Stimulated activated CD4-positive, alpha-beta T cell treated with anti-CD3 and anti-CD28 coated beads, Interleukin-2, amount 100 ng/mL, for 24 hours (primary cell): ENCODE measurements around the gene DNMT3L.
"Not testable (repeated sequence)": the region's sequence is repeated elsewhere in the genome, so short reads cannot be mapped to it uniquely, and the experiment has no call there.

Experiments
- DNase-seq, 2 donors: peaks; one replicate each; pipeline ENCODE4 v3.0.0-alpha.2; 2020

The DNMT3L gene

DNA sequence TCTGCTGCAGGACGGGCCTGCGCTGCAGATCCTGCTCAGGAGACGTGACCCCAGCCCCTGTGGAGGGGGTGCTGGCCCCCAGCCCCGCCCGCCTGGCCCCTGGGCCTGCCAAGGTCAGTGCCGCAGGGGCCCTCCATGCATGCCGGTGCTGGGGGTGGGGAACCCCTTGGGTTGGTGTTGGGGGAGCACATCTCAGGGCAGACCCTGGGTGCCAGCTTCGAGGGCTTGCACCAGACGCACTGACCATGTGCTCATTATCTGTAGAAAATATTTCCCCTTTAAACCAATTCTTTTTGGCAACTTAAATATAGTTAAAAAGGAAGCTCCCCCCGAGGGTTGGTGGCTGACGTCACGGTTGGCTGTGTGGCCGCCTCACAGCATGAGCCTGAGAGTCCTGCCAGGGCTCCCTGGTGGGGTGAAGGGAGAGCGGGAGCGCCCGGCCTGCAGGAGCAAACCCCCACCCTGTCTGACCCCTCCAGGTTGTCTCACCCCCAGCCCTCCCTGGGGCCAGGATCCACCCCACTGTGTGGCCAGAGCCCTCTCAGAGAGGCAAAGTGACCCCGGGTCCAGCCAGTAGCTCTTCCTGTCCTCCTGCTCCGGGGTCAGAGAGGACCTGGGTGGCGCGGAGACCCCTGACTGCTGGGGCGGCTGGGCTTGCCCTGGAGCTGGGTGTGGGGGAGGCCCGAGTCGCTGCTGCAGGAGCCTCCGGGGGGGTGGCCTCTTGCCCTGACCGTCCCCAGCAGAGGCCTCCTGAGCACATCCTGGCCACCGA is 32.9 kb upstream of the DNMT3L start:
- no peak for DNase-seq

DNA sequence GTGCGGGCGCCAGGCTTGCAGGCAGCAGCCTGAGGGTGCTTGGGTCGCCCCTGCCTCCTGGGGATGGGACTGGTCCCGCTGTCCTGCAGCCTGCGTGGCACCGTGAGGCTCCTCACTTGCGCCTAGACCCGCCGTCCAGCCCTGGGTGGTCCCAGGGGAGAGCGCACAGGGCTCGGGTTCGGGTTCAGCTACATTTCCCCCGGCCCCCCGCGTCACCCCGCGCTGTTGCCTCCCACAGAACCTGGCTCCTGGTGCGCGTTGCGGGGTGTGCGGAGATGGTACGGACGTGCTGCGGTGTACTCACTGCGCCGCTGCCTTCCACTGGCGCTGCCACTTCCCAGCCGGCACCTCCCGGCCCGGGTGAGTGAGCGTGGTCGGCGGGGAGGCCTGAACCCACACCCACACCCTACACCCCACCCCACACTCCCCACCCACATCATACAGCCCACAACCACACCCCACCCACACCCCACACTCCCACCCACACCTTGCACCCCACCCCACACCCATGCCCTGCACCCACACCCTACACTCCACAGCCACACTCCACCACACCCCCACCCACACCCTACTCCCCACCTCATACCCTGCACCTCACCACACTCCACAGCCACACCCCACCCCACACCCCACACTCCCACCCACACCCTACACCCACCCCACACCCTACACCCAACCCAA is 32.0 kb upstream of the DNMT3L start:
- no peak for DNase-seq

DNA sequence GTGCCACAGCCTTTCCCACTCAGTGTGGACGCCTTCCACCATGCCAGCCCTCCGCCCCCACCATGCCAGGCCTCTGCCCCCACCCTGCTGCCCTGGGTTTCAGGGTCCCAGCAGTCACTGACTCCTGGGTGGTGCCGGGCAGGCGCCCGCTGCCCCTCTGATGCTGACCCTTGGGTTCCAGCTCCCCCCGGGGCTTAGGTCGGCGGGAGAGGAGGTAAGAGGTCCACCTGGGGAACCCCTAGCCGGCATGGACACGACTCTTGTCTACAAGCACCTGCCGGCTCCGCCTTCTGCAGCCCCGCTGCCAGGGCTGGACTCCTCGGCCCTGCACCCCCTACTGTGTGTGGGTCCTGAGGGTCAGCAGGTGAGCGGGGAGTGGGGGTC is 31.1 kb upstream of the DNMT3L start:
- no peak for DNase-seq

DNA sequence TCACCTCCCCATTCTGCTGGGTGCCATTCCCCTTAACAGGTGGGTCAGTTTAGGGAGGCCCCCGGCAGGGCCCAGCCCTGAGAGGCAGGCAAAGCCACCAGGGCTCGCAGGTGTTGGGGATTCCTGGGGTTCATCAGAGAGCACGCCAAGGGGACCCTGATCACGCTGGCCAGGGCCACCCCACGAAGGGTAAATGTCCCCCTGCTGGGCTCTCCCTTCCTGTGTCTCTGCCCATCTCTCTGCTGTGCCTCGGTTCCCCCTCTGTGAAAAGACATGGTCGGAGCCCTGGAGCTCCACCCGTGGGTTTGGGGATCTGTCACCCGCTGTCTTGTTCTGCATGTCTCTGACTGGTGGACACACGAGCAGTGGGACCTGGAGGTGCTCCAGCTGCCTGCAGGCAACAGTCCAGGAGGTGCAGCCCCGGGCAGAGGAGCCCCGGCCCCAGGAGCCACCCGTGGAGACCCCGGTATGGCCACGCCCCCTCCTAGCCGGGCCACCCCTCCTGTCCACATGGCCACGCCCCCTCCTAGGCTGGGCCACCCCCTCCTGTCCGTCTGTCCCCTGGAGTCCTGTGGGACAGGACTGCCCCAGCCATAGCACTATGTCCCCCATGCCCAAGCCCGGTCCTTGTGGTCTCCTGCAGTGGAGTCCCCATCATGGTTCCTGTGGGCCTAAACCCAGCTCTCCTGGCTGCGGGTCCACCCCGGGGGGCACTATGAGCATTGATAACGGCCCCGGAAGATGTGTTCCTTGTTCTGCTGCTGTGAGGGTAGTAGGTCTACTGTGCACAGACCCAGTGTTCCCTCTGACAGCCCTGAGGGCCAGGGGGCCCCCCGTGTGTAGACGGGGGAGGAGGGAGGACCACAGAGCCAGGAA is 30.5 kb upstream of the DNMT3L start:
- DNase-seq = no peak

DNA sequence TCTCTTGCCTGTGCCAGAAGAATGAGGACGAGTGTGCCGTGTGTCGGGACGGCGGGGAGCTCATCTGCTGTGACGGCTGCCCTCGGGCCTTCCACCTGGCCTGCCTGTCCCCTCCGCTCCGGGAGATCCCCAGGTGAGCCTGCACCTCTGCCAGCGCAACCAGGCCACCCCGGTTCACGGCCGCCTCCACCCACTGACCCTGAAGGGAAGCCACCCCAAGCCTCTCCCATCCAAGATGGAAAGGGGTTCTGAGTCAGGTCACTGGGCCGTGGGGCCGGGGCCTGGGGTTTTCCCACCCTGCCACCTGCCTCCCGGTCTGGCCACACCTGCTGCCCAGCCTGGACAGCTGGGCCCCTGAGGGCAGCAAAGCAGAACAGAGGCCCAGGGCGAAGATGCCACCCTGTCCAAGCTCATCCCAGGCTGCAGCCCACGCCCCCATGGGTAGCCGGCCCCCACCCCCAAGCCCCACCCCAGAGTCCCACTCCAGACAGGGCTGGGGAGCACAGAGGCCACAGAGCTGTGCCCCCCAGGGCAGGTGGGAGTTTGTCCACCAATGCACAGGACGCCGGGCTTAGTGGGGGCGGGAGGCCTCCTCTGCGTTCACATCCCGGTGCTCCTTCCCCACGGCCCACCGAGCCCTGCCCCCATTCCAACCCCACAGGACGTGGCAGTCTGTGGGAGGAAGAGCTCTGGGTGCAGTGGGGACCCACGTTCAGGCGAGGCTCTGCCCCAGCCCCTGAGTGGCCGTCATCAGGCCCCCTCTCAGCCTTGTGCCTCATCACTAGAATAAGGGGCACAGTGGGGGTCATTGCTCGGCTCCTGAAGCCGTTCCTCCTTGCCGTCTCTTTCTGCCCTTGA is 29.6 kb upstream of the DNMT3L start:
- no peak for DNase-seq

DNA sequence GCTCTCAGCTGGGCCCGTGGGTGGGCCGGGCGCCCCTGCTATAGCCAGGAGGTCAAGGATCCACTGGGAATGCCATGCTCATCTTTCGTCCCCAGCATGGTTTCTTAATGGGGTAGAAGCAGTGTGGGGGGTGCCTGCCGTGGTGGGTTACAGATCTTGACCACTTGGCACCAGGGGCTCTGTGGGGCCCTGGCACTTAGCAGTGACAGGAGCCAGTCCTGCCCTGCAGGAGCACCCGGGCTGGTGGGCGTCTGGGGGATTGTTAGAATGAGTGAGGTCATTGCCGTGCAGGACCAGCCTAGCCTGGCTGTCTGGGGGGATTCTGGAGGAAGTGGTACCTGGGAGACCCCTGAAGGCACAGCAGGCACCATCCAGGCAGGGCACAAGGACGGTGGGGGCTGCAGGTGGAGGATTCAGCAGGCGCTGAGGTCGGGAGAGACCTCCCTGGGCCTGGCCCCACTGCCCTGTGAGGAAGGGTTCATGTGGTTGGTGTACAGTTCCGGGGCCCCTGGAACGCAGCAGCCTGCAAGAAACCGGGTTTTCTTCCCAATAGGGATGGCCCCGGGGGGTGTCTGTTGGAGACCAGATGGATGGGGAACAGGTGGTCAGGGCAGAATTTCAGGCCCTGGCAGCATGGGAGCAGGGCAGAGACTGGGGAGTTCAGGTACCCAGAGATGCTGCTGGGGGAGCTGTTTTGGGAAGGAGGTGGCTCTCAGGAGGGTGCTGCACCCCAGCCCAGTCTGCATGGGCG is 28.8 kb upstream of the DNMT3L start:
- no peak for DNase-seq

DNA sequence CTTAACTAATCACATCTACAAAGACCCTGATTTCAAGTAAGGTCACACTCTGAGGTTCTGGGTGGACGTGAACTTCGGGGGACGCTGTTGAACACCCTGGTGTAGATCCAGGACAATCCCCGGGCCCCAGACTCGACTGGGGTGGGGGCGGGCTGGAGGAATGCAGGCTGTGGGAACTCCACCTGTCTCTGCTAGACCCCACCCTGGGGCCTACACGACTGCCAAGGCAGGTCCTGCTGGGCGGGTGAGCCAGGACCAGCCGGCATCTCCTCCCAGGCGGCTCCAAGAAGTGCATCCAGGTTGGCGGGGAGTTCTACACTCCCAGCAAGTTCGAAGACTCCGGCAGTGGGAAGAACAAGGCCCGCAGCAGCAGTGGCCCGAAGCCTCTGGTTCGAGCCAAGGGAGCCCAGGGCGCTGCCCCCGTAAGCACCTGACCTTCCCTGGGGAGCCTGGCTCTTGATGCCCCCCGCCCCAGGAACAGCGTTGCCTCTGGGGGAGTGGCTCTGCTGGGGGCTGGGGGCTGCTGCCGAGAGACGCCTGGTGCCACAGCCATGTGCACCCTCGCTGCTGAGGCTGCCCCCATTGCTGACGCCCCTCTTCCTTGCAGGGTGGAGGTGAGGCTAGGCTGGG is 27.8 kb upstream of the DNMT3L start:
- no peak for DNase-seq

DNA sequence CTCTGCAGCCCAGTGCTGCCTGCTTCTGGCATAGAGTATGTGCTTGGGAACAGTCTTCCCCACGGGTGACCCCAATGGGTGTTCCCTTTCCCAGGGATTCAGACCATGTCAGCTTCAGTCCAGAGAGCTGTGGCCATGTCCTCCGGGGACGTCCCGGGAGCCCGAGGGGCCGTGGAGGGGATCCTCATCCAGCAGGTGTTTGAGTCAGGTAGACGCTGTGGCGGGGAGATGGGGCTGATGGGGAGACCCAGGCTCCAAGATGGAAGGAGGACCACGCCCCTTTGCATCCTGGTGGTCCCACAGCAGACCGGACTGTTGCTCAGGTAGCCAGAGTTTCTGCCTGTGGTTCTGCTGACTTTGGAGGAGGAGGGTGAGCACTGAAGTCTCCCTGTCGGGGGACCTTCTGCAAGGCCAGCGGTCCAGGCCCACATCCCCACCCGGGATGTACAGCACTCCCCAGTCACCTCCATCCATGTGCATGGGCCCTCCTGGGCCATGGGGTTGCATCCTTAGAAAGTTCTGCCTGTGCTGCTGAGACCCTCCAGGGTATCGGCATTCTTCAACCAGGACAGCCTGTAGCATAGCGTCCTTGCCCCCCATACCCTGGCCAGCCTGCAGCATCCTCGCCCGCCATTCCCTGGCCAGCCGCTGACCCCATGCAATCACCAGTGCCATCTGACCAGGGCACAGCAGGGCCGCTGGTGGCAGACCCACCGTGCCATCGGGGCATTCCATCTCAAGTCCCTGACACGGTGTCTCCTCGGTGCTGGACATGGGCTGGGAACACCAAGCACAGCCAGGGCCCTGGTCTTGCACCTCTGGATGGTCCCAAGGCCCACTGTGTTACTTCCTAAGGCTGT is 26.8 kb upstream of the DNMT3L start:
- no peak for DNase-seq

DNA sequence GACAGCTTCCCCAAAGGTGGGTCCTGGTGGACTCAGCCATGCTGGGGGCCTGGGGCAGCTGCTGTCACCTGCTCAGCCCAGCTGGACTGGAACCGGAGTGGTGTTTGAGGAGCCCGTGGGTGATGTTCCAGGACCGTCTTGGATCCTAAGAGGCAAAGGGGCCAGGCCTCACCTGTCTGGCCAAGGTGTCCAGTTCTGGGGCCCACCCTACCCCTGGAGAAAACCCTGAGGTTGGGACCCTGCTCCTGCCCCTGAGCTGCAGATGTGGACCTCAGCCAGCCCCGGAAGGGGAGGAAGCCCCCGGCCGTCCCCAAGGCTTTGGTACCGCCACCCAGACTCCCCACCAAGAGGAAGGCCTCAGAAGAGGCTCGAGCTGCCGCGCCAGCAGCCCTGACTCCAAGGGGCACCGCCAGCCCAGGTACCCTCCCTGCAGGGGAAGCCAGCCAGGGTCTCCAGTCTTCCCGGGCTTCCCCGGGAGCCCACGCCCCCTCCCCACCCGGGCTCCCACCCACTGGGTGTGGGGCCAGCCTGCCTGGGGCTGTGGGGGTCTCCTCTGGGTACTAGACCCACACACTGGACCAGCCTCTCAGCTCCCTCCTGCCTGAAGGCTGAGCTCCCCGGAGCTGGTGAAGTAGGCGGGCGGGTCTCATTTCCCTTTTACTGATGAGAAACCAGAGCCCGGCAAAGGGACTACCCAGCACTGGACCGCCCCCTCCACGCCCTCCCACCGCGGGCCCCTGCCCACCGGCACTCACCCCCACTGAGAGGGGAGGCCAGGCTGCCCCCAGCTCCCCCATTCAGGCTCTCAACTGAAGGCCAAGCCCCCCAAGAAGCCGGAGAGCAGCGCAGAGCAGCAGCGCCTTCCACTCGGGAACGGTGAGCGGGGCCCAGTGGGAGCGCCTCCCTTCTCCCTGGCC is 25.3 kb upstream of the DNMT3L start:
- no peak for DNase-seq

DNA sequence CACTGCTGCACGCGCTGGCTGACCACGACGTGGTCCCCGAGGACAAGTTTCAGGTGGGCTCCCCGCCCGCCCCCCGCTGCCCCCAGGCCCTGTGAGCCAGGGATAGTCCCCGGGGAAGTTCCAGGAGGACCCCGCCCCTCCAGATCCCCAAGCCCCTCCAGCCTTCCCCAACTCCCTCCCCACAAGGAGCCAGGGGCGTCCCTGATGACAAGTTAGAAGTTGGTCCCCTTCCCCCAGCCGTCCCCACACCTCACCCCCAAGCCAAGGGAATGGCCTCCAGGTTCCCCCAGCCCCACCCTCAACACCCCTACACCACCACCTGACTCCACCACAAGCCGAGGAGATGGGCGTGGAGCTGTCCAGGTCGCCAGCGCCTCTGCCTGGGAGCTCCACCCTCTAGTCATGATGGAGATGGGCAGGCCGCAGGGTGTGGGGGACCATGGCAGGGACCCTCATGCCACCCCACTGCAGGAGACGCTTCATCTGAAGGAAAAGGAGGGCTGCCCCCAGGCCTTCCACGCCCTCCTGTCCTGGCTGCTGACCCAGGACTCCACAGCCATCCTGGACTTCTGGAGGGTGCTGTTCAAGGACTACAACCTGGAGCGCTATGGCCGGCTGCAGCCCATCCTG is 24.5 kb upstream of the DNMT3L start:
- no peak for DNase-seq

DNA sequence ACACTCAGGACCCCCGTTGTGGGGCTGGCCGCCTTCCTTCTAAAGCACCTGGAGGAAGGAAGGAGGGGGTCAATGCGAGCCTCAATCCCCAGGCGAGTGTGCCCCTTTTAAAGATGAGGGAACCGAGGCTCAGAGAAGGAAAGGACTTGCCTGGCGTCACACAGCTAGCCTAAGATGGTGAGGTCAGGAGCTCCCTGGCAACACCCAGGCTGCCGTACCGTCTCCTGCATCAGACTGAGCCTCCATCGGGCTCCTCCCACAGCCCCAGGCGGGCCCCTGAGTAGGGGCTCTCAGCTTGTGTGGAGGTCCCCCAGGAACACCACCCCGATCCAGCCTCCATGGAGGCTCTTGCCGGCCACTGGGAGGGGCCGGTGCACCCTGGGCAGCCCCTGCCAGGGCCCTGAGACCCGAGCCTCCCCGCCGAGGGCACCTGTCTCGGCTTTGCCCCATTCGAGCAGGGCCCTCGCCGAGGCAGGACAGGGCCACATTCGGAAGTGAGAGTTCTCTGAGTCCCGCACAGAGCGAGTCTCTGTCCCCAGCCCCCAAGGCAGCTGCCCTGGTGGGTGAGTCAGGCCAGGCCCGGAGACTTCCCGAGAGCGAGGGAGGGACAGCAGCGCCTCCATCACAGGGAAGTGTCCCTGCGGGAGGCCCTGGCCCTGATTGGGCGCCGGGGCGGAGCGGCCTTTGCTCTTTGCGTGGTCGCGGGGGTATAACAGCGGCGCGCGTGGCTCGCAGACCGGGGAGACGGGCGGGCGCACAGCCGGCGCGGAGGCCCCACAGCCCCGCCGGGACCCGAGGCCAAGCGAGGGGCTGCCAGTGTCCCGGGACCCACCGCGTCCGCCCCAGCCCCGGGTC is 23.7 kb upstream of the DNMT3L start, which contains the start of gene AIRE:
AIRE (plus strand) TSS at position 739 of the 855 bp plus-strand sequence. CDS start 131 bp downstream, outside the sequence.
- DNase-seq = no peak

DNA sequence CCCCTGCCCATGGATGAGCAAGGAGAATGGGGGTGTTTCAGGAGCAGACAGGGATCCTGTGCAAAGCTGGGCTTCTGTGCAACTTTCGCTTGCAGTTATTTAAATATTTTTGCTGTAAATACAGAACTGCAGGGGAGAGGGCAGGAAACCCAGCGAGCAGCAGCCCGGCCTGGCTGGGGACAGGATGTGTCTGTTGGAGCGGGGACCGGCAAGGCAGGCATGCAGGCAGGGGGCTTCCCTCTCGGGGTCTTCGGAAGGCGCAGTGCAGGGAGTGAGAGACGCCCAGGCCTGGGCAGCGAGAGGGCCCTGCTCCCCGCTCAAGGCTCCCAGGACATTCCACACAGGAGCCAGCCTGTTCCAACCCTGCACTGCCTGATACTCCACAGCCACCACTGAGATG is 22.3 kb upstream of the DNMT3L start:
- DNase-seq = no peak

DNA sequence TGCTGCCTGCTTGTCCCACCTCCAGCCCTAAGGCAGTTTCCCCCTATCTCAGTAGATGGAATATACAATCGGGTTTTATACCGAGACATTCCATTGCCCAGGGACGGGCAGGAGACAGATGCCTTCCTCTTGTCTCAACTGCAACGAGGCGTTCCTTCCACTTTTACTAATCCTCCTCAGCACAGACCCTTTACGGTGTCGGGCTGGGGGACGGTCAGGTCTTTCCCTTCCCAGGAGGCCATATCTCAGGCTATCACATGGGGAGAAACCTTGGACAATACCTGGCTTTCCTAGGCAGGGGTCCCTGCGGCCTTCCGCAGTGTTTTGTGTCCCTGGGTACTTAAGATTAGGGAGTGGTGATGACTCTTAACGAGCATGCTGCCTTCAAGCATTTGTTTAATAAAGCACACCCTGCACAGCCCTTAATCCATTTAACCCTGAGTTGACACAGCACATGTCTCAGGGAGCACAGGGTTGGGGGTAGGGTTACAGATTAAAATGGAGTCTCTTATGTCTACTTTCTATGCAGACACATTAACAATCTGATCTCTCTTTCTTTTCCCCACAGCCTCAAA is 21.6 kb upstream of the DNMT3L start:
- DNase-seq = not testable (repeated sequence)

DNA sequence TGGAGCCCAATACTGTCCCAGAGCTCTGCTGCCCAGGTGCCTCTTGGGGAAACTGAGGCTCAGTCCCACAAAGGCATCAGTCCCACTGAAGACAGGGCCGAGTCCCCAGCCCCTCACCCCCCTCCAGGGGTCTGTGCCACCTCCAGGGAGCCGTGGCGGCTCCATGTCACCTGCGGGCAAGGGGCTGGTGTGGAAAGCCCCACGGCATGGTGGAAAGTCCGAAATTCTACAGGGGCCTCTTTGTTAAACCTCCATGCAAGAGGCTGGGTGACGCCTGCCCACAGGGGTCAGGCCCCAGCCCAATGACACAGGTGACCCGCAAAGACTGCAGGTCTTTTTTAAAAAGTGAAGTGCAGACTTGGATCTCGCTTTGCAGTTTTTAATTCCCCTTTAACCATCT is 20.7 kb upstream of the DNMT3L start:
- no peak for DNase-seq

DNA sequence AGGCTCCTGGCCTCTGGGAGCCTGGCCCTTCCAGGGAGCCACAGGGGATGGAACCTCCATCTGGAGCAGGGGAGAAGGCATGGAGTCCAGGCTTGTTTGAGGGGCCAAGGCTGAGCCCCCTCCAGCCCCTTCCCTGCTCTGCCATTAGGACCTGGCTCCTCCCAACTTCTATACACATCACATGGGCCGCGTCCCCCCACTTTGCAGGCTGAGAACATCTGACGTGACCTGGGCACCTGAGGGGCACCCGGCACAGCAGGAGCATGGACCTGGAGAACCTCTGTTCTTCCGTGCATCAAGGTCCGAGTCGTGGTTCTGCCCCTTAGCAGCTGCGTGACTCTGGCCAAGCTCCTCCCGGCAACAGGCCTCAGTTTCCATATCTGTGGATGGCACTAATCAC is 20.1 kb upstream of the DNMT3L start:
- no peak for DNase-seq

DNA sequence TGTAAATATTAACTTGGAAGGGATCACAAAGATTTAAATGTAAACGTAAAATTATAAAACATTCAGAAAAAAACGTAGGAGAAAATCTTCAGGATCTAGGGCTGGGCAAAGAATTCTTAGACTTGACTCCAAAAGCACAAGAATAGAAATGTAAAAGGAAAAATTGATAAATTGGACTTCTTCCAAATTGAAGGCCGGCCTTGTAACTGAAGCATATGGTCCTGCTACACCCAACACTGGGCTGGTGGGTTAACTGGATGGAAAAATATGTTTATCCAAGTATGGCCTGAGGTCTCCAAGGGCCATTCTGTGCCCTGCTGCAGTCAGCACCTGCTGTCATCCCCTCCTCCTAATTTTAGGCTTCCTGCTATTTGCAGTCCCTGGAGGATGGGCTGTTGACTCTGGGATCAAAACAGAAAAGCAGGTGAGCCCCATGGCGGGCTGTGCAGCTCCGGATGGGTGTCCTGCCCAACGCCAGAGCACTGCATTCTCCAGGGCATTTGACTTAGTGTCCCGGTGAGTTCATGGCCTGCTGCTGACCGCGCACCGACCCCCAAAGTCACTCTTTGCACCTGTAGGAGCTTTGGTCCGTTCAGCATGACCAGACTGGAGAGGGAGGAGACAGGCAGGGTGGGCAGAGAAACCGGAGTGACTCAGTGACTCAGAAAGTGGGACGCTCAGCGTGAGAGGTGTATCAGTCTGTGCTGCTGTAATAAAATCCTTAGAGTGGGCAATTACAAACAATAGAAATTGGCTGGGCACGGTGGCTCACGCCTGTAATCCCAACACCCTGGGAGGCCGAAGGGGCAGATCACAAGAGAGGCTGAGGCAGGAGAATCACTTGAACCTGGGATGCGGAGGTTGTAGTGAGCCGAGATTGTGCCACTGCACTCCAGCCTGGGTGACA is 17.9 kb upstream of the DNMT3L start:
- DNase-seq = no peak
